Activated T-helper 17 cell treated with anti-CD3 and anti-CD28 coated beads, Interleukin-2, amount 50 U/mL, for 72 hours (primary cell): ENCODE results near the gene ITGA2. TPM values are rescaled to one million over a fixed set of nuclear protein-coding genes. Genes with fewer than 3 reads are reported as not detected.

Experiments
- ATAC-seq: fragments of 150-1000 bp; cut with Tn5 transposase; replicated peaks from 2 replicates; pipeline ENCODE4 v1.10.0; 2021; ENCODE audit warnings: mild to moderate bottlenecking, moderate library complexity
- H3K27ac Mint-ChIP-seq: one replicate; pipeline ENCODE4 v1.8.0; 2022; ENCODE audit warnings: mixed read lengths
- H3K27me3 Mint-ChIP-seq: one replicate; pipeline ENCODE4 v1.8.0; 2022; ENCODE audit warnings: mixed read lengths
- H3K36me3 Mint-ChIP-seq: one replicate; pipeline ENCODE4 v1.8.0; 2022; ENCODE audit warnings: low read depth, mild to moderate bottlenecking, mixed read lengths
- H3K4me1 Mint-ChIP-seq: one replicate; pipeline ENCODE4 v1.8.0; 2022; ENCODE audit warnings: mixed read lengths
- H3K4me3 Mint-ChIP-seq: one replicate; pipeline ENCODE4 v1.8.0; 2022; ENCODE audit warnings: mild to moderate bottlenecking, mixed read lengths
- H3K9me3 Mint-ChIP-seq: one replicate; pipeline ENCODE4 v1.8.0; 2022; ENCODE audit warnings: mixed read lengths
- total RNA-seq, 2 donors: library from RNA; stranded (reverse); gene quantifications; one replicate each; pipeline ENCODE4 v1.2.3, GENCODE V29; 2022

The ITGA2 gene
- total RNA-seq, 2 donors from 2014 or later, result 2.3 to 8.6 TPM

GRCh38 chr5:52977264-52977897 is 11.8 kb upstream of the ITGA2 start:
- Mint-ChIP-seq H3K27me3 (peaks cover 14% of the 10 kb centered on the region), H3K9me3 (no peaks in the 10 kb centered on the region), H3K4me1 (no peaks in the 10 kb centered on the region), H3K36me3 (no peaks in the 10 kb centered on the region), H3K4me3 (no peak overlapping the region), H3K27ac (no peak overlapping the region)
- ATAC-seq, result no peak

GRCh38 chr5:52981507-52981906 is 7.6 kb upstream of the ITGA2 start:
- Mint-ChIP-seq H3K27me3 (peaks cover 13% of the 10 kb centered on the region), H3K36me3 (no peaks in the 10 kb centered on the region), H3K4me1 (peaks cover 5% of the 10 kb centered on the region), H3K4me3 (no peak overlapping the region), H3K27ac (no peak overlapping the region), H3K9me3 (no peaks in the 10 kb centered on the region)
- no peak for ATAC-seq

GRCh38 chr5:52983731-52984636 is 5.2 kb upstream of the ITGA2 start:
- H3K4me1 Mint-ChIP-seq, result peaks cover 23% of the 10 kb centered on the region
- peaks cover 15% of the 10 kb centered on the region for H3K27me3 Mint-ChIP-seq
- H3K4me3 Mint-ChIP-seq, result no peak overlapping the region
- no peaks in the 10 kb centered on the region for H3K9me3 Mint-ChIP-seq
- H3K36me3 Mint-ChIP-seq, result no peaks in the 10 kb centered on the region
- ATAC-seq, result no peak
- no peak overlapping the region for H3K27ac Mint-ChIP-seq

GRCh38 chr5:52985306-52985705 is 3.8 kb upstream of the ITGA2 start:
- no peak overlapping the region for H3K27ac Mint-ChIP-seq
- H3K4me1 Mint-ChIP-seq, result peaks cover 27% of the 10 kb centered on the region
- no peaks in the 10 kb centered on the region for H3K36me3 Mint-ChIP-seq
- no peak overlapping the region for H3K4me3 Mint-ChIP-seq
- no peak for ATAC-seq
- no peaks in the 10 kb centered on the region for H3K9me3 Mint-ChIP-seq
- H3K27me3 Mint-ChIP-seq, result peaks cover 15% of the 10 kb centered on the region

GRCh38 chr5:52987711-52988331 is 1.3 kb upstream of the ITGA2 start:
- peak; percentile 68 for ATAC-seq
- no peaks in the 10 kb centered on the region for H3K36me3 Mint-ChIP-seq
- H3K9me3 Mint-ChIP-seq, result no peaks in the 10 kb centered on the region
- peak overlapping the region; percentile 73 for H3K4me3 Mint-ChIP-seq
- H3K4me1 Mint-ChIP-seq, result peaks cover 27% of the 10 kb centered on the region
- peaks cover 17% of the 10 kb centered on the region for H3K27me3 Mint-ChIP-seq
- H3K27ac Mint-ChIP-seq, result peak overlapping the region; percentile 67

GRCh38 chr5:52988335-52989024 is 672 bp upstream of the ITGA2 start:
- peaks cover 27% of the 10 kb centered on the region for H3K4me1 Mint-ChIP-seq
- peaks cover 17% of the 10 kb centered on the region for H3K27me3 Mint-ChIP-seq
- peak overlapping the region; percentile 67 for H3K27ac Mint-ChIP-seq
- peak overlapping the region; percentile 73 for H3K4me3 Mint-ChIP-seq
- peak; percentile 34 for ATAC-seq
- no peaks in the 10 kb centered on the region for H3K9me3 Mint-ChIP-seq
- H3K36me3 Mint-ChIP-seq, result no peaks in the 10 kb centered on the region

GRCh38 chr5:52989781-52990527 is 802 bp downstream of the ITGA2 start:
- peak; percentile 32 for ATAC-seq
- Mint-ChIP-seq H3K4me1 (peaks cover 27% of the 10 kb centered on the region), H3K9me3 (no peaks in the 10 kb centered on the region), H3K27ac (no peak overlapping the region), H3K4me3 (peak overlapping the region; percentile 73), H3K27me3 (peaks cover 17% of the 10 kb centered on the region), H3K36me3 (no peaks in the 10 kb centered on the region)

- peak overlapping the region; percentile 73 for H3K4me3 Mint-ChIP-seq
- H3K27me3 Mint-ChIP-seq, result peaks cover 17% of the 10 kb centered on the region
- H3K4me1 Mint-ChIP-seq, result peaks cover 27% of the 10 kb centered on the region
- no peaks in the 10 kb centered on the region for H3K9me3 Mint-ChIP-seq
- no peaks in the 10 kb centered on the region for H3K36me3 Mint-ChIP-seq
- no peak for ATAC-seq
- H3K27ac Mint-ChIP-seq, result no peak overlapping the region
Measured at GRCh38 chr5:52990528-52990925, 1.4 kb downstream of the ITGA2 start.

GRCh38 chr5:52993367-52993766 is 4.2 kb downstream of the ITGA2 start:
- Mint-ChIP-seq H3K4me3 (no peak overlapping the region), H3K36me3 (no peaks in the 10 kb centered on the region), H3K4me1 (peaks cover 8% of the 10 kb centered on the region), H3K27ac (no peak overlapping the region), H3K9me3 (no peaks in the 10 kb centered on the region), H3K27me3 (peaks cover 8% of the 10 kb centered on the region)
- ATAC-seq, result no peak

GRCh38 chr5:52994266-52994665 is 5.1 kb downstream of the ITGA2 start:
- H3K36me3 Mint-ChIP-seq, result no peaks in the 10 kb centered on the region
- no peak overlapping the region for H3K4me3 Mint-ChIP-seq
- no peak overlapping the region for H3K27ac Mint-ChIP-seq
- H3K27me3 Mint-ChIP-seq, result peaks cover 8% of the 10 kb centered on the region
- peaks cover 4% of the 10 kb centered on the region for H3K4me1 Mint-ChIP-seq
- no peak for ATAC-seq
- no peaks in the 10 kb centered on the region for H3K9me3 Mint-ChIP-seq

- H3K9me3 Mint-ChIP-seq, result no peaks in the 10 kb centered on the region
- H3K27ac Mint-ChIP-seq, result no peak overlapping the region
- ATAC-seq, result peak; percentile 33
- H3K4me3 Mint-ChIP-seq, result no peak overlapping the region
- H3K27me3 Mint-ChIP-seq, result peaks cover 7% of the 10 kb centered on the region
- H3K36me3 Mint-ChIP-seq, result no peaks in the 10 kb centered on the region
- H3K4me1 Mint-ChIP-seq, result peaks cover 2% of the 10 kb centered on the region
Measured at GRCh38 chr5:52995095-52995494, 5.9 kb downstream of the ITGA2 start.

GRCh38 chr5:52995914-52996313 is 6.8 kb downstream of the ITGA2 start:
- H3K27ac Mint-ChIP-seq, result no peak overlapping the region
- no peaks in the 10 kb centered on the region for H3K9me3 Mint-ChIP-seq
- H3K4me1 Mint-ChIP-seq, result no peaks in the 10 kb centered on the region
- ATAC-seq, result no peak
- H3K4me3 Mint-ChIP-seq, result no peak overlapping the region
- H3K36me3 Mint-ChIP-seq, result no peaks in the 10 kb centered on the region
- peaks cover 5% of the 10 kb centered on the region for H3K27me3 Mint-ChIP-seq

GRCh38 chr5:52996979-52997378 is 7.8 kb downstream of the ITGA2 start:
- Mint-ChIP-seq H3K4me1 (no peaks in the 10 kb centered on the region), H3K27me3 (peaks cover 5% of the 10 kb centered on the region), H3K4me3 (no peak overlapping the region), H3K27ac (no peak overlapping the region), H3K9me3 (no peaks in the 10 kb centered on the region), H3K36me3 (no peaks in the 10 kb centered on the region)
- no peak for ATAC-seq

- H3K9me3 Mint-ChIP-seq, result no peaks in the 10 kb centered on the region
- H3K27me3 Mint-ChIP-seq, result peaks cover 3% of the 10 kb centered on the region
- no peaks in the 10 kb centered on the region for H3K36me3 Mint-ChIP-seq
- no peak overlapping the region for H3K27ac Mint-ChIP-seq
- no peak for ATAC-seq
- H3K4me1 Mint-ChIP-seq, result no peaks in the 10 kb centered on the region
- H3K4me3 Mint-ChIP-seq, result no peak overlapping the region
Measured at GRCh38 chr5:52997424-52997823, 8.3 kb downstream of the ITGA2 start.
